Liver (tissue), 9 donors: Measurements from ENCODE around the gene TNNI3K. TPM values are rescaled to one million over a fixed set of nuclear protein-coding genes. Genes with fewer than 3 reads are reported as not detected.

Experiments
- DNase-seq: peaks from one replicate; pipeline ENCODE4 v3.0.0-alpha.2; 2017; ENCODE audit warnings: low spot score
- H3K27ac ChIP-seq, 2 donors: one replicate each; pipeline ENCODE4 v1.7.0; 2013; ENCODE audit warnings: inconsistent platforms in 2 of 2, low read length in 2 of 2, control low read depth in 1 of 2, low read depth in 1 of 2, mild to moderate bottlenecking in 1 of 2
- H3K27me3 ChIP-seq, 4 donors: one replicate each; pipeline versions ENCODE4 v1.6.1 to v1.7.0; 2013; ENCODE audit warnings: low read length in 3 of 4, inconsistent platforms in 1 of 4, mild to moderate bottlenecking in 1 of 4, moderate library complexity in 1 of 4; ENCODE audit not compliant: control insufficient read depth in 4 of 4, insufficient read depth in 4 of 4
- H3K36me3 ChIP-seq, 4 donors: one replicate each; pipeline versions ENCODE4 v1.6.1 to v1.7.0; 2013; ENCODE audit warnings: low read length in 3 of 4, mild to moderate bottlenecking in 3 of 4, low read depth in 1 of 4, moderate library complexity in 1 of 4; ENCODE audit not compliant: control insufficient read depth in 4 of 4, insufficient read depth in 3 of 4
- H3K4me1 ChIP-seq, 4 donors: one replicate each; pipeline versions ENCODE4 v1.6.1 to v1.7.0; 2013; ENCODE audit warnings: low read length in 3 of 4, mild to moderate bottlenecking in 3 of 4, moderate library complexity in 1 of 4; ENCODE audit not compliant: control insufficient read depth in 4 of 4, insufficient read depth in 4 of 4
- H3K4me3 ChIP-seq, 3 donors: one replicate each; pipeline versions ENCODE4 v1.6.1 to v1.7.0; 2013; ENCODE audit warnings: low read length in 3 of 3, control low read depth in 1 of 3, low read depth in 1 of 3, mild to moderate bottlenecking in 1 of 3
- H3K9ac ChIP-seq, 2 donors: one replicate each; pipeline ENCODE4 v1.7.0; 2013; ENCODE audit warnings: low read length in 2 of 2, mild to moderate bottlenecking in 2 of 2, moderate library complexity in 2 of 2, control low read depth in 1 of 2, low read depth in 1 of 2
- H3K9me3 ChIP-seq, 4 donors: one replicate each; pipeline versions ENCODE4 v1.6.1 to v1.7.0; 2013; ENCODE audit warnings: low read length in 3 of 4; ENCODE audit not compliant: control insufficient read depth in 4 of 4
- EGR1 ChIP-seq, 2 donors: IDR thresholded peaks; 2 replicates each; pipeline ENCODE4 v1.6.1; 2016 to 2018; ENCODE audit warnings: antibody characterized with exemption in 2 of 2, low read depth in 2 of 2
- FOXA1 ChIP-seq: IDR thresholded peaks from 2 replicates; pipeline ENCODE4 v1.6.1; 2016; ENCODE audit warnings: antibody characterized with exemption
- FOXA2 ChIP-seq: IDR thresholded peaks from 2 replicates; pipeline ENCODE4 v1.6.1; 2016; ENCODE audit warnings: antibody characterized with exemption
- GABPA ChIP-seq, 2 donors: IDR thresholded peaks in 1 of 2; conservative IDR thresholded peaks in 1 of 2; 2 replicates each; pipeline ENCODE4 v1.6.1; 2016; ENCODE audit warnings: antibody characterized with exemption in 2 of 2, mild to moderate bottlenecking in 1 of 2, moderate library complexity in 1 of 2
- HNF4A ChIP-seq, 2 donors: conservative IDR thresholded peaks; 2 replicates each; pipeline ENCODE4 v1.6.1; 2016; ENCODE audit warnings: antibody characterized with exemption in 2 of 2, mild to moderate bottlenecking in 2 of 2
- HNF4G ChIP-seq: IDR thresholded peaks from 2 replicates; pipeline ENCODE4 v1.6.1; 2016; ENCODE audit warnings: antibody characterized with exemption
- JUND ChIP-seq, 2 donors: IDR thresholded peaks; 2 replicates each; pipeline ENCODE4 v1.6.1; 2016; ENCODE audit warnings: antibody characterized with exemption in 2 of 2
- NR2F2 ChIP-seq: IDR thresholded peaks from 2 replicates; pipeline ENCODE4 v1.6.1; 2016; ENCODE audit warnings: antibody characterized with exemption
- RAD21 ChIP-seq, 2 donors: IDR thresholded peaks; 2 replicates each; pipeline ENCODE4 v1.6.1; 2016; ENCODE audit warnings: antibody characterized with exemption in 2 of 2, mild to moderate bottlenecking in 2 of 2
- RXRA ChIP-seq, 2 donors: IDR thresholded peaks; 2 replicates each; pipeline ENCODE4 v1.6.1; 2017 to 2018; ENCODE audit warnings: antibody characterized with exemption in 2 of 2, mild to moderate bottlenecking in 1 of 2
- SP1 ChIP-seq: IDR thresholded peaks from 2 replicates; pipeline ENCODE4 v1.6.1; 2018; ENCODE audit warnings: antibody characterized with exemption, mild to moderate bottlenecking
- TAF1 ChIP-seq: conservative IDR thresholded peaks from 2 replicates; pipeline ENCODE4 v1.6.1; 2016; ENCODE audit warnings: antibody characterized with exemption, mild to moderate bottlenecking
- YY1 ChIP-seq: IDR thresholded peaks from 2 replicates; pipeline ENCODE4 v1.6.1; 2016; ENCODE audit warnings: antibody characterized with exemption, mild to moderate bottlenecking
- WGBS: extraction: QIAGEN DNeasy Blood & Tissue Kit; methylation state at CpG from one replicate; pipeline ENCODE4 v1.1.7; 2013; 5-methylcytosine and 5-hydroxymethylcytosine counted together
- polyA plus RNA-seq, 2 donors: library from polyadenylated mRNA; stranded (reverse) in 1 of 2; unstranded in 1 of 2; fragments of 200-250 nt in 1 of 2; fragments of >200 nt in 1 of 2; fragmentation: Nextera tagmentation in 1 of 2; extraction: Ambion mirVana in 1 of 2; gene quantifications; one replicate each; pipeline versions ENCODE4 v1.2.1 to v1.2.3, GENCODE V29; 2013 to 2015
- total RNA-seq, 2 donors: library from RNA; depleted of rRNA; stranded (reverse); fragments of >200 nt; gene quantifications; one replicate each; pipeline ENCODE4 v1.2.3, GENCODE V29; 2014
- TF ChIP-seq, protein P1 (sequence below): IDR thresholded peaks from 2 replicates; pipeline ENCODE4 v1.6.1; 2016; ENCODE audit warnings: antibody characterized with exemption, mild to moderate bottlenecking
- TF ChIP-seq, protein P2 (sequence below): IDR thresholded peaks from 2 replicates; pipeline ENCODE4 v1.6.1; 2016; ENCODE audit warnings: antibody characterized with exemption
- TF ChIP-seq, protein P3 (sequence below): fragments of 150-350 bp; IDR thresholded peaks from 2 replicates; pipeline ENCODE4 v1.5.1; 2017; ENCODE audit warnings: improper control_type of control experiment, low read depth, low read length; ENCODE audit not compliant: missing input control
- TF ChIP-seq, protein P4 (sequence below): IDR thresholded peaks from 2 replicates; pipeline ENCODE4 v1.6.1; 2016; ENCODE audit warnings: antibody characterized with exemption
- donor health status: healthy.
- donor health status: healthy.
- donor health status: healthy.
- donor health status: healthy.
- donor health status: healthy.

Gene TNNI3K
- total and polyA plus RNA-seq, 4 donors: 0.09 to 0.10 TPM; not detected in 2

GRCh38 chr1:74340656-74341055 is 105.5 kb downstream of the TNNI3K start:
- TF ChIP-seq GABPA (IDR thresholded peaks at IDR 0.05 in 1 of 2, conservative IDR thresholded peaks at IDR 0.05 in 1 of 2) (no peak), FOXA2 (no peak), YY1 (no peak), HNF4A (conservative IDR thresholded peaks at IDR 0.05) (no peak), HNF4G (no peak), NR2F2 (no peak), RAD21 (IDR thresholded peaks at IDR 0.05) (no peak), FOXA1 (no peak), SP1 (no peak), TAF1 (no peak), EGR1 (IDR thresholded peaks at IDR 0.05; ENCODE audit: low read depth in 2 of 2) (no peak), JUND (IDR thresholded peaks at IDR 0.05) (no peak), RXRA (IDR thresholded peaks at IDR 0.05) (no peak)
- TF ChIP-seq, protein P1, sequence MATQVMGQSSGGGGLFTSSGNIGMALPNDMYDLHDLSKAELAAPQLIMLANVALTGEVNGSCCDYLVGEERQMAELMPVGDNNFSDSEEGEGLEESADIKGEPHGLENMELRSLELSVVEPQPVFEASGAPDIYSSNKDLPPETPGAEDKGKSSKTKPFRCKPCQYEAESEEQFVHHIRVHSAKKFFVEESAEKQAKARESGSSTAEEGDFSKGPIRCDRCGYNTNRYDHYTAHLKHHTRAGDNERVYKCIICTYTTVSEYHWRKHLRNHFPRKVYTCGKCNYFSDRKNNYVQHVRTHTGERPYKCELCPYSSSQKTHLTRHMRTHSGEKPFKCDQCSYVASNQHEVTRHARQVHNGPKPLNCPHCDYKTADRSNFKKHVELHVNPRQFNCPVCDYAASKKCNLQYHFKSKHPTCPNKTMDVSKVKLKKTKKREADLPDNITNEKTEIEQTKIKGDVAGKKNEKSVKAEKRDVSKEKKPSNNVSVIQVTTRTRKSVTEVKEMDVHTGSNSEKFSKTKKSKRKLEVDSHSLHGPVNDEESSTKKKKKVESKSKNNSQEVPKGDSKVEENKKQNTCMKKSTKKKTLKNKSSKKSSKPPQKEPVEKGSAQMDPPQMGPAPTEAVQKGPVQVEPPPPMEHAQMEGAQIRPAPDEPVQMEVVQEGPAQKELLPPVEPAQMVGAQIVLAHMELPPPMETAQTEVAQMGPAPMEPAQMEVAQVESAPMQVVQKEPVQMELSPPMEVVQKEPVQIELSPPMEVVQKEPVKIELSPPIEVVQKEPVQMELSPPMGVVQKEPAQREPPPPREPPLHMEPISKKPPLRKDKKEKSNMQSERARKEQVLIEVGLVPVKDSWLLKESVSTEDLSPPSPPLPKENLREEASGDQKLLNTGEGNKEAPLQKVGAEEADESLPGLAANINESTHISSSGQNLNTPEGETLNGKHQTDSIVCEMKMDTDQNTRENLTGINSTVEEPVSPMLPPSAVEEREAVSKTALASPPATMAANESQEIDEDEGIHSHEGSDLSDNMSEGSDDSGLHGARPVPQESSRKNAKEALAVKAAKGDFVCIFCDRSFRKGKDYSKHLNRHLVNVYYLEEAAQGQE: no peak
- TF ChIP-seq, protein P2, sequence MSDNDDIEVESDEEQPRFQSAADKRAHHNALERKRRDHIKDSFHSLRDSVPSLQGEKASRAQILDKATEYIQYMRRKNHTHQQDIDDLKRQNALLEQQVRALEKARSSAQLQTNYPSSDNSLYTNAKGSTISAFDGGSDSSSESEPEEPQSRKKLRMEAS: no peak
- TF ChIP-seq, protein P3, sequence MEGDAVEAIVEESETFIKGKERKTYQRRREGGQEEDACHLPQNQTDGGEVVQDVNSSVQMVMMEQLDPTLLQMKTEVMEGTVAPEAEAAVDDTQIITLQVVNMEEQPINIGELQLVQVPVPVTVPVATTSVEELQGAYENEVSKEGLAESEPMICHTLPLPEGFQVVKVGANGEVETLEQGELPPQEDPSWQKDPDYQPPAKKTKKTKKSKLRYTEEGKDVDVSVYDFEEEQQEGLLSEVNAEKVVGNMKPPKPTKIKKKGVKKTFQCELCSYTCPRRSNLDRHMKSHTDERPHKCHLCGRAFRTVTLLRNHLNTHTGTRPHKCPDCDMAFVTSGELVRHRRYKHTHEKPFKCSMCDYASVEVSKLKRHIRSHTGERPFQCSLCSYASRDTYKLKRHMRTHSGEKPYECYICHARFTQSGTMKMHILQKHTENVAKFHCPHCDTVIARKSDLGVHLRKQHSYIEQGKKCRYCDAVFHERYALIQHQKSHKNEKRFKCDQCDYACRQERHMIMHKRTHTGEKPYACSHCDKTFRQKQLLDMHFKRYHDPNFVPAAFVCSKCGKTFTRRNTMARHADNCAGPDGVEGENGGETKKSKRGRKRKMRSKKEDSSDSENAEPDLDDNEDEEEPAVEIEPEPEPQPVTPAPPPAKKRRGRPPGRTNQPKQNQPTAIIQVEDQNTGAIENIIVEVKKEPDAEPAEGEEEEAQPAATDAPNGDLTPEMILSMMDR: no peak
- TF ChIP-seq, protein P4, sequence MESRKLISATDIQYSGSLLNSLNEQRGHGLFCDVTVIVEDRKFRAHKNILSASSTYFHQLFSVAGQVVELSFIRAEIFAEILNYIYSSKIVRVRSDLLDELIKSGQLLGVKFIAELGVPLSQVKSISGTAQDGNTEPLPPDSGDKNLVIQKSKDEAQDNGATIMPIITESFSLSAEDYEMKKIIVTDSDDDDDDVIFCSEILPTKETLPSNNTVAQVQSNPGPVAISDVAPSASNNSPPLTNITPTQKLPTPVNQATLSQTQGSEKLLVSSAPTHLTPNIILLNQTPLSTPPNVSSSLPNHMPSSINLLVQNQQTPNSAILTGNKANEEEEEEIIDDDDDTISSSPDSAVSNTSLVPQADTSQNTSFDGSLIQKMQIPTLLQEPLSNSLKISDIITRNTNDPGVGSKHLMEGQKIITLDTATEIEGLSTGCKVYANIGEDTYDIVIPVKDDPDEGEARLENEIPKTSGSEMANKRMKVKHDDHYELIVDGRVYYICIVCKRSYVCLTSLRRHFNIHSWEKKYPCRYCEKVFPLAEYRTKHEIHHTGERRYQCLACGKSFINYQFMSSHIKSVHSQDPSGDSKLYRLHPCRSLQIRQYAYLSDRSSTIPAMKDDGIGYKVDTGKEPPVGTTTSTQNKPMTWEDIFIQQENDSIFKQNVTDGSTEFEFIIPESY: no peak
- WGBS: 85% methylated on average over 2 of the region's 2 CpGs

GRCh38 chr1:74341702-74342339 is 106.6 kb downstream of the TNNI3K start:
- Histone ChIP-seq H3K27ac (no peak overlapping the region), H3K36me3 (no peaks in the 10 kb centered on the region), H3K9me3 (no peaks in the 10 kb centered on the region), H3K27me3 (no peaks in the 10 kb centered on the region), H3K9ac (no peak overlapping the region), H3K4me1 (no peaks in the 10 kb centered on the region), H3K4me3 (no peak overlapping the region)
- 92% methylated on average over 4 of the region's 4 CpGs for WGBS
- no peak for DNase-seq
- TF ChIP-seq, protein P1: no peak
- TF ChIP-seq GABPA (IDR thresholded peaks at IDR 0.05 in 1 of 2, conservative IDR thresholded peaks at IDR 0.05 in 1 of 2): no peak

More at GRCh38 chr1:74340656-74341055, 105.5 kb downstream of the TNNI3K start:
- H3K27me3 ChIP-seq: no peaks in the 10 kb centered on the region
- no peak overlapping the region for H3K4me3 ChIP-seq
- no peaks in the 10 kb centered on the region for H3K4me1 ChIP-seq
- DNase-seq: no peak
- H3K27ac ChIP-seq: no peak overlapping the region
- H3K9me3 ChIP-seq: no peaks in the 10 kb centered on the region
- H3K9ac ChIP-seq: no peak overlapping the region
- no peaks in the 10 kb centered on the region for H3K36me3 ChIP-seq
